GM18517 (cell line): ENCODE results near the gene ZSCAN9.
A peak's percentile ranks its signal among the peaks of the same experiment; 100 is the strongest.

Experiments
- ATAC-seq: cut with Tn5 transposase; IDR thresholded peaks from one replicate; pipeline ENCODE4 v1.9.1; 2021; ENCODE audit warnings: mild to moderate bottlenecking, moderate library complexity; ENCODE audit not compliant: unreplicated experiment

Gene ZSCAN9

DNA sequence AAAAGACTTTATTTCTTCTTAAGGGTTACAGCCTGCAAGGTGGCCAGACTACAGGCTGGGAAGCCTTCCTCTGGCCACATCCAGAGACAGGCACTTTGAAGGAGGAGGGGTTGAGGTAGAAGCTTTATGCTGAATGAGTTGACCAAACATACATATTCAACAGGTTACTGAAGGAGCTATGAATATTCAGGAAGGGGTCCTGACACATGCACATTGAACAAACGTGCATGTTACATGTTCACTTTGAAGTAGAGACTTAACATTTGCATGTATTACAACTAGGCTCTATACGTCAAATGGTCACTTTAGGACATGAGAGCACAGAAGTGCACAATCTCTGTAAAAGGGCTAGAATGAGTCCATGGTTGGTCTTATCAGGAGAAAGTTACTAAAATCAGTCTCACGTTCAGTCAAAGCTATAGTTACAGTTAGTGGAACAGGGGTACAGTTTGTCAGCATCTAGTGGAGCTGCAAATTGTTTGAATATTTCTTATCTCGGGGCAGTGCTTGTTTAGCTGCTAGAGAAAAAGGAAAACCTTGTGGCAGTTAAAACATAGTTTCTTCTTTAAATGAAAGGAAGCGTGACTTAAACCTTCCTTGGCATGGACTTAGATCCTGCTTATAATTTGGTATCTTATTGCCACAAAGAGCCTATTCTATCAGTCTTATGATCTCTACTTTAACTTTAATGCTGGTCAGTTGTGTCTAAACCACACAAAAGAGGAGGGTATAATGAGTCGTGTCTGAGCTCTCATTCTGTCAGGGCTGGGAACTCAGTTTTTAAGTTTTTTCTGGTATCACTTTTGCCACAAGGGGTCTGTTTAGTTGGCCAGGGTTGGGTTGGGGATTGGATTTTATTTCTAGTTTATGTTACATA is 4.6 kb upstream of the ZSCAN9 start:
- no peak for ATAC-seq

- no peak for ATAC-seq
Observed at GRCh38 chr6:28224131-28225055, 682 bp upstream of the ZSCAN9 start.

DNA sequence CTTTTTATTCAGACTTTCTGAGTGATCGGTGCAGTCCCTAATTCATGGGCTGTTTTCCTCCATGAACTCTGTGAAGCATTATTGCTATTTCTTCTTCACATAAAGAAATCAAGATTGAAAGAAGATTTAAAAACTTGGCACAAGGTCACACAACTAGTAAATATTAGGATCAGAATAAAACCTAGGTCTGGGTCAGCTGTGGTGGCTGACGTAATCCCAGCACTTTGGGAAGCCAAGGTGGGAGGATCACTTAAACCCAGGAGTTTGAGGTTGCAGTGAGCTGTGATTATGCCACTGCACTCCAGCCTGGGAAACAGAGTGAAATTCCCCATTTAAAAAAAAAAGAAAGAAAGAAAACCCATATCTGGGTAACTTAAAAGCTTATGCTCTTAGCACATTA is 1.4 kb downstream of the ZSCAN9 start:
- no peak for ATAC-seq

DNA sequence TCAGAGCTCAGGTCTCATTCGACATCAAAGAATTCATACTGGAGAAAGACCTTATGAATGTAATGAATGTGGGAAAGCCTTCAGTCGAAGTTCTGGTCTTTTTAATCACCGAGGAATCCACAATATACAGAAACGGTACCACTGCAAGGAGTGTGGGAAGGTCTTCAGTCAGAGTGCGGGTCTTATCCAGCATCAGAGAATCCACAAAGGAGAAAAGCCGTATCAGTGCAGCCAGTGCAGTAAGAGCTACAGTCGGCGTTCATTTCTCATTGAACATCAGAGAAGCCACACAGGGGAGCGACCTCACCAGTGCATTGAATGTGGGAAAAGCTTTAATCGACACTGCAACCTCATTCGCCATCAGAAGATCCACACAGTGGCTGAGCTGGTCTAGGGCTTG is 7.7 kb downstream of the ZSCAN9 start:
- no peak for ATAC-seq

DNA sequence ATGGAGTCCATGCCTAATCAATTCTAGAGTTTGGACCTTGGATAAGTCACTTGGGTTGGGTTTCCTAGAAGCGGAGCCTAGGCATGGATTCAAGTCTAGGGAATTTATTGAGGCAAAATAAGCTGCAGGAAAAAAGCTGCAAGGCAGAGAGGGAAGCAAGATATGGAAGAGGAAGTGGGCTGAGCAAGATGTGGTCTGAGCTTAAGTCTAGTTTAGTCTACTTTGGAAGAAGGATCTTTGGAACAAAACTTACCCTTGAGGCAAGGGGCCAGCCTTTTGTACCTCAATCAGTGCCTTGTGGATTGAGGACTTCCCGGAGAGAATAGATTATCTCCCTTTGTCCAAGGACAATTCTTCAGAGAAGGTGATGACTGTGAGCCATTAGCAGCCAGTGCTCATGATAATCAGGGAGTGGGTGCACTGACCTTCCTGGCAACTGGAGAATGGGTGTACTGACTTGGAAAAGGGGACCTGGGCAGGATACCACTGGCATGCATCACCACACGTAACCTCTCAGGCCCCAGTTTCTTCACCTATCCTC is 10.9 kb downstream of the ZSCAN9 start:
- ATAC-seq, result no peak

DNA sequence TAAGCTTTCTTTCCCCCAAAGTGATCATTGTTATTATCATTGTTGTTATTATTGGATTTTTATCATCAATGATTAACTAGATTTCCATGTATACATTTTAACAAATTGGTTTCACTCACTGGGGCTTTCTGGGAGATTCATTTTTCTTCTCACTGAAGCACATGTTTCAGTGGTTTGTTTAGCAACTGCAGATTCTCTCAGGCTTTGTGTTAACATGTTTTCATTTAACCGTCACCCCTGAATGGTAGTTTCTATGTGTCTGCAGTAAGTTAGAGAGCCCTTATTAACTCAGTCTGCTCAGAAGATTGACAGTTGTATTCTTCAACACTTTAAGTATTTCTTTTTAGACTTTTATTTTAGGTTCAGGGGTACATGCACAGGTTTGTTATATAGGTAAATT is 14.6 kb downstream of the ZSCAN9 start:
- ATAC-seq, result no peak

GRCh38 chr6:28240471-28240870 is 15.4 kb downstream of the ZSCAN9 start:
- no peak for ATAC-seq

GRCh38 chr6:28243946-28244345 is 18.9 kb downstream of the ZSCAN9 start:
- ATAC-seq, result no peak

- ATAC-seq, result no peak
Observed at GRCh38 chr6:28245206-28245941, 20.3 kb downstream of the ZSCAN9 start.

DNA sequence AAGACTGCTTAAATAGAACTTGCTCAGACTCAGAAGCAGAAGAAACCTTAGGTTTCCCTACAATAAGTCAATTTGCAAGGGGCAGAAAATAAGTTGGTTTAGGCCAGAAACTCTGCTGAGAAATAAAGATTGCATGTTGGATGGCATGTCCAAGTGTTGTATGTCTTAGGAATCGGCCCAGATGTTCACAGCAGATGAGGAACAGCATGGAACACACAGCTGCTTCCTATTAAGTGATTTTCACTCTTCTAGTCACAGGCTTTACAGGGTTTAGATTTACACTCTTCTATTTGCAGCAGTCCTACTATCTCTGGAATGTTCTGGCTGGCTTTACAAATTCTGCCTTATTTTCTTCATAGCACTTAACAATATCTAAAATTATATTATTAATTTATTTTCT is 23.8 kb downstream of the ZSCAN9 start:
- no peak for ATAC-seq

GRCh38 chr6:28250747-28251146 is 25.7 kb downstream of the ZSCAN9 start:
- ATAC-seq, result no peak

GRCh38 chr6:28251661-28252008 is 26.6 kb downstream of the ZSCAN9 start:
- ATAC-seq, result peak; percentile 19

GRCh38 chr6:28252009-28252975 is 27.2 kb downstream of the ZSCAN9 start, which contains the start of gene ZKSCAN4:
TSS of gene ZKSCAN4 (minus strand) at chr6:28252269. CDS start at chr6:28251980, 289 bp downstream.
- ATAC-seq, result peak; percentile 78

DNA sequence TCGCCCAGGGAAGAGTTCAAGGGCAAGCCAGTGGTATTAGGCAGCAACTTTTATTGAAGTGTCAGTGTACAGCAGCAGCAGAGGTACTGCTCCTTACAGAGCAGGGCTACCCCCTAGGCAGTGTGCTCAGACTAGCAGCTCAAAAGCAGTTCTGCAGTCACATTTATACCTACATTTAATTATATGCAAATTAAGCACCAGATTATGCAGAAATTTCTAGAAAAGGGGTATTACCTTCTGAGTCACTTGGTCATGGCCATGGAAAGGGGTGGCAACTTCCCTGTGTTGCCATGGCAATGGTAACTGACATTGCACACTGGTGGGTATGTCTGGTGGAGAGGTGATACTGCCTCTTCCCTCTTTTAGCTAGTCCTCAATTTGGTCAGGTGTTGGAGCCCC is 29.0 kb downstream of the ZSCAN9 start:
- ATAC-seq, result no peak

- ATAC-seq, result no peak
Observed at GRCh38 chr6:28257042-28257441, 32.0 kb downstream of the ZSCAN9 start.

DNA sequence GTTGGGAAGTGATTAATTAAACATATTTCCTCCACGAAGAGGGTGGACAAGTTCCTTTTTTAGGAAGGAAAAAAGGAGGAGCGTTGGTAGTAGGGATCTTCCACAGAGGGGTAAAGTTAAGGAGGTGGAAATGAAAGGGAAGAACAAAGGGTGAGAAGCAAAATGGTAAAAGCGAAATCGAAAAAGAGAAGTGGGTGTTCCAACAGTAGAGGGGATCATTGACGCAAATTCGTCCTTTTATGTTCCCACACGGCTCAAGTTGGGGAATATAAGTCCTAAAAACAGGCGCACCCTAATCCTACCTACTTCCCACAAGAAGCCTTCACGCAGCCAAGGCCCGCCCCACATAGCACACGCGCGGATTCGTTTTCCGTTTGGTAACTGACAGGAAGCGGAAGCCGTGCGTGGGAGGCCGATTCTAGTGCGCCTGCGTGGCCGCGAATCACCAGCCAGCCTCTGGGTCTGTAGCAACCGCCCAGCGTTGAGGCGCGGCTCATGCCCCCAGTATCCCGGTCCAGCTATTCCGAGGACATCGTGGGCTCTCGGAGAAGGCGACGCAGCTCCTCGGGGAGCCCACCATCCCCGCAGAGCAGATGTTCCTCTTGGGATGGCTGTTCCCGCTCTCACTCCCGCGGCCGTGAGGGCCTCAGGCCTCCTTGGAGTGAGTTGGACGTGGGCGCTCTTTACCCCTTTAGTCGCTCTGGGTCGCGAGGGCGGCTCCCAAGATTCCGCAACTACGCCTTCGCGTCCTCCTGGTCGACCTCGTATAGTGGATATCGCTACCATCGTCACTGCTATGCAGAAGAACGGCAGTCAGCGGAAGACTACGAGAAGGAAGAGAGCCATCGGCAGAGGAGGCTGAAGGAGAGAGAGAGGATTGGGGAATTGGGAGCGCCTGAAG is 34.1 kb downstream of the ZSCAN9 start, which contains the start of gene NKAPL:
Gene NKAPL, plus strand, starts transcription at position 421 of the 901 bp plus-strand sequence. Its CDS starts 75 bp downstream, at position 496.
- no peak for ATAC-seq

DNA sequence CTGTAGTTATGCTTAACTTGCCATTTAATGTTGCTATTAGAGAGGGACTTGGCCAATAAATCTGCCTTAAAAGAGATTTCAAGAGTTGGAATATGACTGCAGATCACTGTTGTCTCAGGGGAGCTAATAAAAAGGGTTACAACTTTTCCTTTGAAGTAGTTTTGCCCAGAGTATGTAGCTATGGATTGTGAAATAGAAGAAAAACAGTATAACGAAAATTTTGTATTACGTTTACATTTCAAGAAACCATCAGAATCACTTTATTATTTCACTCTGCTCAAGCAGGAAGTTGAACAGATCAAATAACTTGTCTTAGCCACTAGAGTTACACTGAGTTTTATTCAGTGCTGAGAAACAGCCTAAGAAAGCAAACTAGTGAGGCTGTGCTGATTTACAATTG is 38.8 kb downstream of the ZSCAN9 start:
- ATAC-seq, result no peak

DNA sequence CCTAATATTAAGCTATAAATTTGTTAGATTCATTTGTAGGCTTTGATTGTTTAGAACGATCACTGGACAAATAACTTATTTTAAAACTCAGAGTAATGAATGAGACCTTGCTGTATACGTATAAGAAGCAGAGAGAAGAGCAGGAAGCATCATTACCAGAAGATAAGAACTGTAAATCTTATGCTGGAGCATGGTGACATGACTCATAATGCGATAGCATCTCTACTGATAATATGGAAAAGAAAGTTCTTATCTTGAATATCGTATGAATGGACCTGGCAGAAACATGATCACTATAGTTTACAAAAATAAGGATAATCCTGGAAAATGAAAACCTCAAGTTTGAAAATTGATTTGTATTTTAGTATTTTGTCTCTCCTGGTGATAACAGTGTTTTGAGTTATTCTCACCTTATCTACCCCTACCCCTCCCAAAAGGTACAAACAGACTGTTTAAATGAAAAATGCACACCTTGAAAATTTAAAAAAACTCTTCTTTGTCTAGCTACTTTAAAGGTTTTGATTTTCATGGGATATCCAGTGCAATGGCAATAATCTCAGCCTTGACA is 39.8 kb downstream of the ZSCAN9 start:
- no peak for ATAC-seq
